Measurements from ENCODE around the gene MPND. TPM values are rescaled to one million over a fixed set of nuclear protein-coding genes. Genes with fewer than 3 reads are reported as not detected.

MPND gene
- total and polyA plus RNA-seq, 10 of the 15 experiments (the other 5 are each of a cell fraction or from before 2014, with no cell fraction given) = 0.79 to 18.3 (median 6.0) TPM

DNA sequence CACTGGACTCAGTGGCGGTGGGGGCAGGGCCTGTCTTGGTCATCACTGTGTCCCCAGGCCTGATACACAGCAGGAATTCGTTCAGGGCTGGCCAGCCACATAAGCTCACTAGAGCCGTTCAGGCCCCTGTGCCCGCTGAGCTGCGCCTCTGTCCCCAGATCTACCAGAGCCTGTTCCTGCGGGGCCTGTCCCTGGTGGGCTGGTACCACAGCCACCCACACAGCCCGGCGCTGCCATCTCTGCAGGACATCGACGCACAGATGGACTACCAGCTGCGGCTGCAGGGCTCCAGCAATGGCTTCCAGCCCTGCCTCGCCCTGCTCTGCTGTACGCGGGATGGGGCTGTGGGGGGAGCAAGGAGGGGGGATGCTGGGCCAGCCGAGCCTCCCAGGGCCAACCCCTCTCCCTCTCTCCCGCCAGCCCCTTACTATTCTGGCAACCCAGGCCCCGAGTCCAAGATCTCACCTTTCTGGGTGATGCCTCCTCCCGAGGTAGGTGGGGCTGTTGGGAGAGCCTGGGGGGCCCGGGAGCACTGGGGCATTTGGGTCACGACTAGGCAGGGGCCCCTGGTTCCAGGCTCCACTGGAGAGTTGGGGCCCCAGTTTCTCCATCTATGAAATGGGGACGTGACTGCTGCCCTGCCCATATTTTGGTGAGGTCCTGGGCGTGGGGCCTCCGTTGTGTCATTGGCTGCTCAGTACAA, 13.9 kb downstream of the MPND start:
- Histone ChIP-seq H3K4me3 (no peak overlapping the region), H3K27ac (ENCODE audit: control insufficient read depth, insufficient read depth) (no peak overlapping the region), H3K36me3 (ENCODE audit: control insufficient read depth in 2 of 2, insufficient read depth in 2 of 2, low read length in 1 of 2) (peaks cover 13 to 20% of the 10 kb centered on the region in 2 experiments; a peak in 3 of 4 replicates), H3K9me3 (replicated peaks; ENCODE audit: control insufficient read depth, insufficient read depth, low read length) (no peaks in the 10 kb centered on the region), H4K20me1 (ENCODE audit: control insufficient read depth, insufficient read depth) (no peaks in the 10 kb centered on the region), H3K79me2 (ENCODE audit: control insufficient read depth, insufficient read depth, low read length) (no peaks in the 10 kb centered on the region), H3K9ac (ENCODE audit: control insufficient read depth, insufficient read depth, low read length) (no peak overlapping the region), H3K4me2 (ENCODE audit: control insufficient read depth, insufficient read depth) (no peak overlapping the region), H3K4me1 (ENCODE audit: control insufficient read depth, insufficient read depth, low read length) (no peaks in the 10 kb centered on the region), H2AFZ (ENCODE audit: control insufficient read depth, low read depth, low read length) (no peak overlapping the region), H3K27me3 (replicated peaks in 1 of 2; ENCODE audit: control insufficient read depth in 2 of 2, insufficient read depth in 2 of 2, low read length in 1 of 2) (no peaks in the 10 kb centered on the region)
- TF ChIP-seq, protein P1, sequence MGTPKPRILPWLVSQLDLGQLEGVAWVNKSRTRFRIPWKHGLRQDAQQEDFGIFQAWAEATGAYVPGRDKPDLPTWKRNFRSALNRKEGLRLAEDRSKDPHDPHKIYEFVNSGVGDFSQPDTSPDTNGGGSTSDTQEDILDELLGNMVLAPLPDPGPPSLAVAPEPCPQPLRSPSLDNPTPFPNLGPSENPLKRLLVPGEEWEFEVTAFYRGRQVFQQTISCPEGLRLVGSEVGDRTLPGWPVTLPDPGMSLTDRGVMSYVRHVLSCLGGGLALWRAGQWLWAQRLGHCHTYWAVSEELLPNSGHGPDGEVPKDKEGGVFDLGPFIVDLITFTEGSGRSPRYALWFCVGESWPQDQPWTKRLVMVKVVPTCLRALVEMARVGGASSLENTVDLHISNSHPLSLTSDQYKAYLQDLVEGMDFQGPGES (IDR thresholded peaks at IDR 0.05) = no peak
- no peak for TF ChIP-seq RAD21 (IDR thresholded peaks at IDR 0.05; ENCODE audit: insufficient read depth, low read depth, low read length)
- POLR2A ChIA-PET = no interaction called here
- CTCF ChIA-PET = interaction anchor here (1.0 kb wide), 1 partner anchor 124 kb away, joined by 3 read pairs; no protein-coding TSS in a partner anchor
- no peak for FAIRE-seq
- in situ Hi-C loops (cut with MboI) (no loop called here), intact Hi-C loops (cut with micrococcal nuclease; ENCODE audit: unreplicated experiment) (no loop called here)
- no peak for ATAC-seq
- no peak for DNase-seq (ENCODE audit: low read depth, low spot score)
- BruUV-seq (replicated peaks) = no TSS peak
- RAD21 ChIA-PET (ENCODE audit: unreplicated experiment) = no interaction called here
- 84% methylated on average over 21 of the region's 23 CpGs for WGBS (ENCODE audit: insufficient coverage, insufficient replicate concordance, low lambda C conversion rate, missing lambda C conversion rate)
- SMC1A ChIA-PET (ENCODE audit: uncharacterized antibody, unreplicated experiment) = no interaction called here

DNA sequence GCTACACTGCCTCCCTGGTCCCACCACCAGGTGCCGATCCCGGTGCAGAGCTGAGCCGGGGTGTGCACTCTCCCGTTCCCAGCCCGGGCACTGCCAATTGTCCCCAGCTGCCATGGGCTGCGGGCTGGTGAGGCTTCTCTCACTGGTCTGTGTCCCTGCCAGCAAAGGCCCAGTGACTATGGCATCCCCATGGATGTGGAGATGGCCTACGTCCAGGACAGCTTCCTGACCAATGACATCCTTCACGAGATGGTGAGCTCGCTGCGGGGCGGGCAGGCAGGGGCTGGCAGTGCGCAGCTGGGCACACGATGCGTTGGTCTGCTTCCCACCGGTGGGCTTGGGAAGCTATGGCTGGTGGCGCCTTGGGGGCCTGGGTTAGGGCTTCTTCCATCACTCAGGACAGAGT, 14.6 kb downstream of the MPND start:
- SMC1A ChIA-PET (ENCODE audit: uncharacterized antibody, unreplicated experiment) = no interaction called here
- Histone ChIP-seq H3K9me3 (replicated peaks; ENCODE audit: control insufficient read depth, insufficient read depth, low read length) (no peaks in the 10 kb centered on the region), H3K4me1 (ENCODE audit: control insufficient read depth, insufficient read depth, low read length) (no peaks in the 10 kb centered on the region), H3K4me3 (no peak overlapping the region), H4K20me1 (ENCODE audit: control insufficient read depth, insufficient read depth) (no peaks in the 10 kb centered on the region), H3K9ac (ENCODE audit: control insufficient read depth, insufficient read depth, low read length) (no peak overlapping the region), H3K79me2 (ENCODE audit: control insufficient read depth, insufficient read depth, low read length) (no peaks in the 10 kb centered on the region), H2AFZ (ENCODE audit: control insufficient read depth, low read depth, low read length) (no peak overlapping the region), H3K27me3 (replicated peaks in 1 of 2; ENCODE audit: control insufficient read depth in 2 of 2, insufficient read depth in 2 of 2, low read length in 1 of 2) (no peaks in the 10 kb centered on the region), H3K4me2 (ENCODE audit: control insufficient read depth, insufficient read depth) (no peak overlapping the region), H3K27ac (ENCODE audit: control insufficient read depth, insufficient read depth) (no peak overlapping the region), H3K36me3 (ENCODE audit: control insufficient read depth in 2 of 2, insufficient read depth in 2 of 2, low read length in 1 of 2) (peaks cover 13 to 27% of the 10 kb centered on the region in 2 experiments; a peak in 3 of 4 replicates)
- WGBS (ENCODE audit: insufficient coverage, insufficient replicate concordance, low lambda C conversion rate, missing lambda C conversion rate) = 91% methylated on average over 16 of the region's 16 CpGs
- RAD21 ChIA-PET (ENCODE audit: unreplicated experiment) = interaction anchor here (0.5 kb wide), 1 partner anchor 47 kb away, joined by 3 read pairs; no protein-coding TSS in a partner anchor
- POLR2A ChIA-PET = no interaction called here
- intact Hi-C loops (cut with micrococcal nuclease; ENCODE audit: unreplicated experiment) (no loop called here), in situ Hi-C loops (cut with MboI) (no loop called here)
- no TSS peak for BruUV-seq (replicated peaks)
- FAIRE-seq (no peak), ATAC-seq (no peak), DNase-seq (ENCODE audit: low read depth, low spot score) (no peak)
- CTCF ChIA-PET = no interaction called here
- TF ChIP-seq TARDBP (IDR thresholded peaks at IDR 0.05; ENCODE audit: borderline replicate concordance) (no peak), CBX3 (IDR thresholded peaks at IDR 0.05; ENCODE audit: borderline replicate concordance, low read depth) (no peak), ESRRA (IDR thresholded peaks at IDR 0.05; ENCODE audit: low read length) (no peak), POLR2AphosphoS2 (IDR thresholded peaks at IDR 0.05; ENCODE audit: low read depth, low read length) (no peak), SP1 (IDR thresholded peaks at IDR 0.05; ENCODE audit: low read depth, low read length) (no peak), TAF1 (IDR thresholded peaks at IDR 0.05; ENCODE audit: borderline replicate concordance, low read depth, low read length) (no peak), YBX1 (IDR thresholded peaks at IDR 0.05) (no peak)
- TF ChIP-seq, protein P2, sequence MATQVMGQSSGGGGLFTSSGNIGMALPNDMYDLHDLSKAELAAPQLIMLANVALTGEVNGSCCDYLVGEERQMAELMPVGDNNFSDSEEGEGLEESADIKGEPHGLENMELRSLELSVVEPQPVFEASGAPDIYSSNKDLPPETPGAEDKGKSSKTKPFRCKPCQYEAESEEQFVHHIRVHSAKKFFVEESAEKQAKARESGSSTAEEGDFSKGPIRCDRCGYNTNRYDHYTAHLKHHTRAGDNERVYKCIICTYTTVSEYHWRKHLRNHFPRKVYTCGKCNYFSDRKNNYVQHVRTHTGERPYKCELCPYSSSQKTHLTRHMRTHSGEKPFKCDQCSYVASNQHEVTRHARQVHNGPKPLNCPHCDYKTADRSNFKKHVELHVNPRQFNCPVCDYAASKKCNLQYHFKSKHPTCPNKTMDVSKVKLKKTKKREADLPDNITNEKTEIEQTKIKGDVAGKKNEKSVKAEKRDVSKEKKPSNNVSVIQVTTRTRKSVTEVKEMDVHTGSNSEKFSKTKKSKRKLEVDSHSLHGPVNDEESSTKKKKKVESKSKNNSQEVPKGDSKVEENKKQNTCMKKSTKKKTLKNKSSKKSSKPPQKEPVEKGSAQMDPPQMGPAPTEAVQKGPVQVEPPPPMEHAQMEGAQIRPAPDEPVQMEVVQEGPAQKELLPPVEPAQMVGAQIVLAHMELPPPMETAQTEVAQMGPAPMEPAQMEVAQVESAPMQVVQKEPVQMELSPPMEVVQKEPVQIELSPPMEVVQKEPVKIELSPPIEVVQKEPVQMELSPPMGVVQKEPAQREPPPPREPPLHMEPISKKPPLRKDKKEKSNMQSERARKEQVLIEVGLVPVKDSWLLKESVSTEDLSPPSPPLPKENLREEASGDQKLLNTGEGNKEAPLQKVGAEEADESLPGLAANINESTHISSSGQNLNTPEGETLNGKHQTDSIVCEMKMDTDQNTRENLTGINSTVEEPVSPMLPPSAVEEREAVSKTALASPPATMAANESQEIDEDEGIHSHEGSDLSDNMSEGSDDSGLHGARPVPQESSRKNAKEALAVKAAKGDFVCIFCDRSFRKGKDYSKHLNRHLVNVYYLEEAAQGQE (IDR thresholded peaks at IDR 0.05; ENCODE audit: low read depth, low read length) = no peak
- TF ChIP-seq, protein P3, sequence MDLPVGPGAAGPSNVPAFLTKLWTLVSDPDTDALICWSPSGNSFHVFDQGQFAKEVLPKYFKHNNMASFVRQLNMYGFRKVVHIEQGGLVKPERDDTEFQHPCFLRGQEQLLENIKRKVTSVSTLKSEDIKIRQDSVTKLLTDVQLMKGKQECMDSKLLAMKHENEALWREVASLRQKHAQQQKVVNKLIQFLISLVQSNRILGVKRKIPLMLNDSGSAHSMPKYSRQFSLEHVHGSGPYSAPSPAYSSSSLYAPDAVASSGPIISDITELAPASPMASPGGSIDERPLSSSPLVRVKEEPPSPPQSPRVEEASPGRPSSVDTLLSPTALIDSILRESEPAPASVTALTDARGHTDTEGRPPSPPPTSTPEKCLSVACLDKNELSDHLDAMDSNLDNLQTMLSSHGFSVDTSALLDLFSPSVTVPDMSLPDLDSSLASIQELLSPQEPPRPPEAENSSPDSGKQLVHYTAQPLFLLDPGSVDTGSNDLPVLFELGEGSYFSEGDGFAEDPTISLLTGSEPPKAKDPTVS (IDR thresholded peaks at IDR 0.05; ENCODE audit: low read depth, low read length) = no peak

All from GM12878 (cell line).